Measurements from ENCODE around the gene GTF2A2.

DNA sequence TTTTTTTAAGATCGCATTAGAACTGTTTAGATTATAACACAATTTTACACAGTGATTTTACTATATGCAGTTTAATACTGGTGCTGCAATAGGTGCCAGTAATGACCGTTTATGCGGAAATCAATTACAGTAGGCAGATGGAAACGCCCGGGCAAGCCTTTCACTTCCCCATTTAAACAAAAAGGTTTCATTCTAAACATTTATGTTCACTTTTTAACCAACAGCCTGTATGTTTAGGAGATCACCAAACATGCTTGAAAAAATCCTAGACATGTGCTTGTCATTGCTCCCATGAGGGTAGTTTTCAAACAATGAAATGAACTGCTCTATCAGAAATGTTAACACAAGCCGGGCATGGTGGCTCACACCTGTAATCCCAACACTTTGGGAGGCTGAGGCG lies 29.1 kb upstream of the GTF2A2 start:
- TF ChIP-seq JUN (CRISPR knock-in tag; IDR thresholded peaks at IDR 0.05) (no peak), CTCF (IDR thresholded peaks at IDR 0.05) (no peak), MXD4 (CRISPR knock-in tag; IDR thresholded peaks at IDR 0.05; ENCODE audit: borderline replicate concordance) (no peak), IRF2 (CRISPR knock-in tag; IDR thresholded peaks at IDR 0.05; ENCODE audit: borderline replicate concordance, low read depth) (no peak), FOXK1 (CRISPR knock-in tag; IDR thresholded peaks at IDR 0.05) (no peak)
- TF ChIP-seq, protein P1, sequence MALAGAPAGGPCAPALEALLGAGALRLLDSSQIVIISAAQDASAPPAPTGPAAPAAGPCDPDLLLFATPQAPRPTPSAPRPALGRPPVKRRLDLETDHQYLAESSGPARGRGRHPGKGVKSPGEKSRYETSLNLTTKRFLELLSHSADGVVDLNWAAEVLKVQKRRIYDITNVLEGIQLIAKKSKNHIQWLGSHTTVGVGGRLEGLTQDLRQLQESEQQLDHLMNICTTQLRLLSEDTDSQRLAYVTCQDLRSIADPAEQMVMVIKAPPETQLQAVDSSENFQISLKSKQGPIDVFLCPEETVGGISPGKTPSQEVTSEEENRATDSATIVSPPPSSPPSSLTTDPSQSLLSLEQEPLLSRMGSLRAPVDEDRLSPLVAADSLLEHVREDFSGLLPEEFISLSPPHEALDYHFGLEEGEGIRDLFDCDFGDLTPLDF (CRISPR knock-in tag; IDR thresholded peaks at IDR 0.05): no peak
- TF ChIP-seq, protein P2, sequence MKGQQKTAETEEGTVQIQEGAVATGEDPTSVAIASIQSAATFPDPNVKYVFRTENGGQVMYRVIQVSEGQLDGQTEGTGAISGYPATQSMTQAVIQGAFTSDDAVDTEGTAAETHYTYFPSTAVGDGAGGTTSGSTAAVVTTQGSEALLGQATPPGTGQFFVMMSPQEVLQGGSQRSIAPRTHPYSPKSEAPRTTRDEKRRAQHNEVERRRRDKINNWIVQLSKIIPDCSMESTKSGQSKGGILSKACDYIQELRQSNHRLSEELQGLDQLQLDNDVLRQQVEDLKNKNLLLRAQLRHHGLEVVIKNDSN (CRISPR knock-in tag; IDR thresholded peaks at IDR 0.05): no peak
- TF ChIP-seq, protein P3, sequence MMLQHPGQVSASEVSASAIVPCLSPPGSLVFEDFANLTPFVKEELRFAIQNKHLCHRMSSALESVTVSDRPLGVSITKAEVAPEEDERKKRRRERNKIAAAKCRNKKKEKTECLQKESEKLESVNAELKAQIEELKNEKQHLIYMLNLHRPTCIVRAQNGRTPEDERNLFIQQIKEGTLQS (CRISPR knock-in tag; conservative IDR thresholded peaks at IDR 0.05): no peak
- TF ChIP-seq, protein P4, sequence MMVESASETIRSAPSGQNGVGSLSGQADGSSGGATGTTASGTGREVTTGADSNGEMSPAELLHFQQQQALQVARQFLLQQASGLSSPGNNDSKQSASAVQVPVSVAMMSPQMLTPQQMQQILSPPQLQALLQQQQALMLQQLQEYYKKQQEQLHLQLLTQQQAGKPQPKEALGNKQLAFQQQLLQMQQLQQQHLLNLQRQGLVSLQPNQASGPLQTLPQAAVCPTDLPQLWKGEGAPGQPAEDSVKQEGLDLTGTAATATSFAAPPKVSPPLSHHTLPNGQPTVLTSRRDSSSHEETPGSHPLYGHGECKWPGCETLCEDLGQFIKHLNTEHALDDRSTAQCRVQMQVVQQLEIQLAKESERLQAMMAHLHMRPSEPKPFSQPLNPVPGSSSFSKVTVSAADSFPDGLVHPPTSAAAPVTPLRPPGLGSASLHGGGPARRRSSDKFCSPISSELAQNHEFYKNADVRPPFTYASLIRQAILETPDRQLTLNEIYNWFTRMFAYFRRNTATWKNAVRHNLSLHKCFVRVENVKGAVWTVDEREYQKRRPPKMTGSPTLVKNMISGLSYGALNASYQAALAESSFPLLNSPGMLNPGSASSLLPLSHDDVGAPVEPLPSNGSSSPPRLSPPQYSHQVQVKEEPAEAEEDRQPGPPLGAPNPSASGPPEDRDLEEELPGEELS (CRISPR knock-in tag; IDR thresholded peaks at IDR 0.05): no peak

Data from WTC11 (cell line).